RWPE1 (cell line): ENCODE results near the gene APCDD1.
"Not testable (repeated sequence)": the region's sequence is repeated elsewhere in the genome, so short reads cannot be mapped to it uniquely, and the experiment has no call there.

Experiments used
- CTCF ChIA-PET: fragments of 350-600 bp; sonication (Branson Sonifier 250); formaldehyde crosslinking; extraction: SDS; loops from one replicate; lab custom pipeline; 2021; lab: Yijun Ruan, JAX
- POLR2A ChIA-PET: fragments of 400-600 bp; formaldehyde crosslinking; extraction: SDS; loops from one replicate; lab custom pipeline; 2020; ENCODE audit warnings: antibody characterized with exemption; ENCODE audit not compliant: low non-redundant PET; lab: Yijun Ruan, JAX
- DNase-seq: peaks from one replicate; pipeline ENCODE4 v3.0.0; 2012; ENCODE audit warnings: low spot score
- H3K27ac ChIP-seq: fragments of 450-650 bp; 2 replicates; pipeline ENCODE4 v1.5.1; 2017
- TF ChIP-seq, protein P1 (sequence below): fragments of 450-650 bp; conservative IDR thresholded peaks from 2 replicates; pipeline ENCODE4 v1.5.1; 2017; ENCODE audit warnings: low read depth, mild to moderate bottlenecking

The APCDD1 gene

DNA sequence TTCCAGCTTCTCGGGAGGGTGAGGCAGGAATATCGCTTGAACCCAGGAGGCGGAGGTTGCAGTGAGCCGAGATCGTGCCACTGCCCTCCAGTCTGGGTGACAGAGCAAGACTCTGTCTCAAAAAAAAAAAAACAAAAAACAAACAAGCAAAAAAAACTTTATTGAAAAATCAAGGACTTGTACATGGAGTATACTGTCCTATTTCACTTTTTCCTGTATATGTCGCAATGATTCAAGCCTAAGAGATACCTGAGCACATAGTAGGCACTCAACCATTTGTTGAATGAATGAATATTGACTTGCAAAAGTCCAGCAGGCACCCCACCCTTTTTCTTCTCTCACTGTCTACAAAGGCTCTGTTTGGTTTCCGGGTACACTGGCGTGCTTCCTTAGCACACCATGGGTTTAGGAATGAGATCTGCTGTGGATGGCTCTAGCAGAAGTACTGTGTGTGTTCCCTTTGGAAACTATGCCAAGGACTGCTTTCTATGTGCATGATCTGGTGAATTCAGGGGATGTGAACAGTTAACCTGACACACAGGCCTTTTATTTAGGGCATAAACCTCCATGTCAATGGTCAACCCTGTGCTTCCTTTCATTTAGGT is 6.1 kb downstream of the APCDD1 start:
- no peak overlapping the region for H3K27ac ChIP-seq
- no peak for DNase-seq
- ChIA-PET POLR2A (no interaction called here), CTCF (interaction anchor here (0.6 kb wide), 1 partner anchor 210 kb away, joined by 4 read pairs; no protein-coding TSS in a partner anchor)
- TF ChIP-seq, protein P1, sequence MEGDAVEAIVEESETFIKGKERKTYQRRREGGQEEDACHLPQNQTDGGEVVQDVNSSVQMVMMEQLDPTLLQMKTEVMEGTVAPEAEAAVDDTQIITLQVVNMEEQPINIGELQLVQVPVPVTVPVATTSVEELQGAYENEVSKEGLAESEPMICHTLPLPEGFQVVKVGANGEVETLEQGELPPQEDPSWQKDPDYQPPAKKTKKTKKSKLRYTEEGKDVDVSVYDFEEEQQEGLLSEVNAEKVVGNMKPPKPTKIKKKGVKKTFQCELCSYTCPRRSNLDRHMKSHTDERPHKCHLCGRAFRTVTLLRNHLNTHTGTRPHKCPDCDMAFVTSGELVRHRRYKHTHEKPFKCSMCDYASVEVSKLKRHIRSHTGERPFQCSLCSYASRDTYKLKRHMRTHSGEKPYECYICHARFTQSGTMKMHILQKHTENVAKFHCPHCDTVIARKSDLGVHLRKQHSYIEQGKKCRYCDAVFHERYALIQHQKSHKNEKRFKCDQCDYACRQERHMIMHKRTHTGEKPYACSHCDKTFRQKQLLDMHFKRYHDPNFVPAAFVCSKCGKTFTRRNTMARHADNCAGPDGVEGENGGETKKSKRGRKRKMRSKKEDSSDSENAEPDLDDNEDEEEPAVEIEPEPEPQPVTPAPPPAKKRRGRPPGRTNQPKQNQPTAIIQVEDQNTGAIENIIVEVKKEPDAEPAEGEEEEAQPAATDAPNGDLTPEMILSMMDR, result no peak

DNA sequence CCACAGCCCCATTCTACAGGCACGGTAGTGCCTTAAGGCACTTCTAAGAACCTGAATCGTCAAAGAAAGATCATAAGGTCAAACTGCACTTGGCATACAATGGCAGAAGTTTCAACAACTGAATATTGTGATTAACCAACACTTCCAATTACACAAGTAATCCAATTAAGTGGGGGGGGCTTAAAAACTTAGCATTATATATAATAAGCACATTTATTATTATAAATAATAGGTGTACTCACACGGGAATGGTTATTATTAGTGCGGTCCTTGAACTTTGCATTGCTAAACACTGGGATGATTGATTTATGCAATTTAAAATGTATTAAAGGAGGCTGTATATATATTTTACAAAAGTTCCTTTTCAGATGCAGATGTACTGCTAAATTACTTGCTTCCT is 7.6 kb downstream of the APCDD1 start:
- DNase-seq, result no peak
- POLR2A ChIA-PET, result no interaction called here
- H3K27ac ChIP-seq, result no peak overlapping the region
- TF ChIP-seq, protein P1, result no peak
- CTCF ChIA-PET, result no interaction called here

DNA sequence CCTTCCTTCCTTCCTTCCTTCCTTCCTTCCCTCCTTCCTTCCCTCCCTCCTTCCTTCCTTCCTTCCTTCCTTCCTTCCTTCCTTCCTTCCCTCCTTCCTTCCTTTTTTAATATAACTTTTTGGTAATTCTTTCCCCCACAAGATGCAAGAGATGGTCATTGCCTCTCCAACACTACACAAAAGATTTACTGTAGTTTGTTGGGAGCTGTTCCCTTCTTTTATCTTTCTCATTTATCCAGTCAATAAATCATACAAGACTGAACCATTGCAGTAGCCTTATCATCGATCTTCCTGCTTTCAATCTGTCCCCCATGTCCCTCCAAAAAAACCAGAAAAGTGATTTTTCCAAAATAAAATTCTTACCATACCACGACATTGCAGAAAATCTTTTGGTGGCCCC is 8.2 kb downstream of the APCDD1 start:
- POLR2A ChIA-PET, result no interaction called here
- CTCF ChIA-PET, result no interaction called here
- no peak overlapping the region for H3K27ac ChIP-seq
- TF ChIP-seq, protein P1, result no peak
- no peak for DNase-seq

DNA sequence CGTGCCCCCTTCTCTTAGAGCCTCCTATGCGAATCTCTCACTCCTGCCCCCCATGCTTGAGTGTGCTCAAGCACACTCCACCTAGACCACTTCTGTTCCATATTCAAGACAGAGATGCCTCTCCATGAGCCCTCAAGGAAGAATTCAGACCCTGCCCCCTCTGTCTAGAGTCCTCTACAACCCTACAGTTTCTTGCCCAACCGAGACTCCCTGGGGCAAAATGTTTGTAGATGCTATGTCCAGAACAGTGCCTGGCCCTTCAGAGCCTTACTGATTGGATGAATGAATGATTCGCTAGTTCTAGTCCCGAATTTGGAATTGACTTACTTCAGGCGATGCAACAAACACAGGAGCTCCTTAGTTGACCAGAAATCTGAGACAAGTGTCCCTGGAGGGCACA is 8.7 kb downstream of the APCDD1 start:
- ChIA-PET POLR2A (no interaction called here), CTCF (no interaction called here)
- DNase-seq, result no peak
- TF ChIP-seq, protein P1, result no peak
- H3K27ac ChIP-seq, result no peak overlapping the region

DNA sequence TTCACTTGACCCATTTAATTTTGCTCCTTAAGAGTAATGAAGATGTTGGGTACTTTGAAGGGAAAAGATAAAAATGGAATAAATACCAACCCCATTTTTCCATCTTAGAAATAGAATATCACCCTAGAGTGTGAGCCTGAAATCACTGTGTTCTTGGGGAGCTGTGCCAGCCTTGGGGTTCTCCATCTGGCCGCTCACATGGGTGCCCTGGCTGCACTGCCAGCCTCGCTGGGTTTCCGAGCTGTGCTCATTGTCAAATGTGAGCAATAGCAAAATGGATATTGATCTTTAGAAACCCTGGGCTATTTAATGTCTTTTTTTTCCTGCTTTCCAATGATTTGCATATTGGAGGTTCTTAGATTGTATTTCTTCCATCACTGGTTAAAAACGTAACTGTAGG is 9.3 kb downstream of the APCDD1 start:
- CTCF ChIA-PET, result no interaction called here
- TF ChIP-seq, protein P1, result no peak
- no peak overlapping the region for H3K27ac ChIP-seq
- DNase-seq, result no peak
- POLR2A ChIA-PET, result no interaction called here

DNA sequence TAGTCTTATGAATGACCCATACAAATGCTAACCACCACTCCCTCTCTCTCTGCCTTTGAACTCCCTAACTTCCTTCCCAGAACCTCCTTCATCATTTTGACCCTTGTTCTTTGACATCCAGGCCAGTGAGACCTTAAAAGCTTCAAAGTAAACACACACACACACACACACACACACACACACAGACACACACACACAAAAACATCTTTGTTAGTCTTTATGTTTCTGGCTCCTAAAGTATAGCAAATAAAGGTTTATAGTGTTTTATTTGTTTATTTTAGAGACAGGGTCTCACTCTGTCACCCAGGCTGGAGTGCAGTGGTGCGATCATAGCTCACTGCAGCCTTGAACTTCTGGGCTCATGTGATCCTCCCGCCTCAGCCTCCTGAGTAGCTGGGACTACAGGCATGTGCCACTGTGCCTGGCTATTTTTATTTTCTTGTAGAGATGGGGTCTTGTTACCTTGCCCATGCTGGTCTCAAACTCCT is 9.8 kb downstream of the APCDD1 start:
- POLR2A ChIA-PET, DNase-seq, CTCF ChIA-PET, H3K27ac ChIP-seq: not testable (repeated sequence)

DNA sequence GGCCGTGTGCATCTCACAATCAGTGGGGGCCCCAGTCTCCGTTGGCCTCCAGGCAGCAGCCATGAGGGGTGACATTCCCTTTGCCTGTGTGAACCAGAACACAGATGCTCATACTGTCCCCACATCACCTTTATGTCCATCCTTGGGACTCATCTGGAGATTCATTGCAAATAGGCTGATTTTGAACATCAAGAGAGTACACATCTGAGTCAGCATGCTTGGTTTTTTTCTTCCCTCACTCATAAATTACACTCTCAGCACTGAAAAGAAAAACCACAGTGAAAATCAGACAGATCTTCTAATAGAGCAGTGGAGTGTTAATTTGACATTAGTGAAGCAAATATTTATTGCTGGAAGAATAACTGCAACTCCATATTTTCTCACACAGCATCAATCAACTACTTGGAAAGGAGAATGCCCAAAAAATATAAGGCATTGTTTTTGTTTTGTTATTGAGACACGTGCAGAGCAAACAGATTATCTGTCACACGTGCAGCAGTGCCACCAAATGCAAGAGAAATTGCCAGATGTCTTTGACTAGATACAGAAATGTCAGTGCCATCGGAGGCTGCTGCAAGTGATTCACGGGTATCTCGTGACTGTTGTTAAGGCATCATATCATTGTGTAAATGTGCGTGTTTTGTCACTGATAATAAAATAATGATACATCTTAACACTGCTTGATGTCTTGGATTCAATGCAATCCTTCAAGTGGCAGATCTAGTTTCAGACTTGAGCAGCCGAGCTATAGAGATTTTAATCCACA is 10.9 kb downstream of the APCDD1 start:
- CTCF ChIA-PET, result no interaction called here
- DNase-seq, result no peak
- no peak overlapping the region for H3K27ac ChIP-seq
- POLR2A ChIA-PET, result no interaction called here
- TF ChIP-seq, protein P1, result no peak
